CD14-positive monocyte (primary cell): ENCODE results near the gene EARS2. TPM values are rescaled to one million over a fixed set of nuclear protein-coding genes. Genes with fewer than 3 reads are reported as not detected.

Experiments used
- DNase-seq, 3 donors: peaks; one replicate each; pipeline ENCODE4 v3.0.0-alpha.2; 2011 to 2022
- H2AFZ ChIP-seq: 2 replicates; pipeline ENCODE4 v1.6.0; 2012; ENCODE audit warnings: mild to moderate bottlenecking, low read depth, low read length, inconsistent platforms; ENCODE audit not compliant: insufficient read depth, poor library complexity, severe bottlenecking
- H3K27ac ChIP-seq, 2 donors: 1 replicate in 1 of 2; 2 replicates in 1 of 2; pipeline ENCODE4 v1.5.1; 2012 to 2013; ENCODE audit warnings: low read length in 2 of 2, control low read depth in 1 of 2, inconsistent platforms in 1 of 2, low read depth in 1 of 2, mild to moderate bottlenecking in 1 of 2
- H3K27me3 ChIP-seq, 2 donors: one replicate each; pipeline versions ENCODE4 v1.6.0 to v1.6.1; 2011 to 2013; ENCODE audit warnings: low read length in 2 of 2; ENCODE audit not compliant: control insufficient read depth in 2 of 2, insufficient read depth in 2 of 2
- H3K36me3 ChIP-seq, 2 donors: replicated peaks in 1 of 2; 1 replicate in 1 of 2; 2 replicates in 1 of 2; pipeline versions ENCODE4 v1.5.1 to v1.6.1; 2012 to 2013; ENCODE audit warnings: low read length in 2 of 2, control low read depth in 1 of 2, inconsistent platforms in 1 of 2, mild to moderate bottlenecking in 1 of 2; ENCODE audit not compliant: insufficient read depth in 2 of 2, control insufficient read depth in 1 of 2
- H3K4me1 ChIP-seq, 2 donors: 1 replicate in 1 of 2; 2 replicates in 1 of 2; pipeline versions ENCODE4 v1.5.1 to v1.6.1; 2012 to 2013; ENCODE audit warnings: low read length in 2 of 2, control low read depth in 1 of 2, inconsistent platforms in 1 of 2, mild to moderate bottlenecking in 1 of 2, moderate library complexity in 1 of 2; ENCODE audit not compliant: insufficient read depth in 2 of 2, control insufficient read depth in 1 of 2
- H3K4me2 ChIP-seq: replicated peaks from 2 replicates; pipeline ENCODE3; 2012; ENCODE audit warnings: low read length, moderate library complexity, mild to moderate bottlenecking; ENCODE audit not compliant: poor library complexity, severe bottlenecking; ENCODE audit errors: extremely low read depth
- H3K4me3 ChIP-seq, 3 experiments: fragments of 200-600 bp in 1 of 3; sonication (generic) in 1 of 3; replicated peaks in 1 of 3; 1 replicate in 2 of 3; 2 replicates in 1 of 3; pipeline ENCODE4 v1.5.1; 2011 to 2013; ENCODE audit warnings: low read length in 3 of 3, mild to moderate bottlenecking in 3 of 3, control low read depth in 2 of 3, low read depth in 2 of 3, inconsistent platforms in 1 of 3, moderate library complexity in 1 of 3
- H3K79me2 ChIP-seq: 2 replicates; pipeline ENCODE4 v1.6.0; 2012; ENCODE audit warnings: mild to moderate bottlenecking, control low read depth, inconsistent platforms, low read length, moderate library complexity; ENCODE audit not compliant: insufficient read depth
- H3K9ac ChIP-seq: 2 replicates; pipeline ENCODE4 v1.6.0; 2017; ENCODE audit warnings: low read length, mild to moderate bottlenecking; ENCODE audit not compliant: insufficient read depth, poor library complexity, severe bottlenecking
- H3K9me3 ChIP-seq, 2 donors: replicated peaks in 1 of 2; 1 replicate in 1 of 2; 2 replicates in 1 of 2; pipeline versions ENCODE4 v1.5.1 to v1.6.1; 2012 to 2013; ENCODE audit warnings: low read length in 2 of 2, control low read depth in 1 of 2; ENCODE audit not compliant: control insufficient read depth in 1 of 2, insufficient read depth in 1 of 2
- H4K20me1 ChIP-seq: 2 replicates; pipeline ENCODE4 v1.6.0; 2012; ENCODE audit warnings: mild to moderate bottlenecking, low read length, control low read depth, moderate library complexity; ENCODE audit not compliant: insufficient read depth
- H3K27ac Mint-ChIP-seq, 7 donors: one replicate each; pipeline ENCODE4 v1.8.0; 2020; ENCODE audit warnings: mild to moderate bottlenecking in 7 of 7, mixed read lengths in 7 of 7, moderate library complexity in 6 of 7, inconsistent platforms in 2 of 7
- H3K27me3 Mint-ChIP-seq, 3 donors: one replicate each; pipeline ENCODE4 v1.8.0; 2021 to 2022; ENCODE audit warnings: low read depth in 3 of 3, mild to moderate bottlenecking in 3 of 3, mixed read lengths in 3 of 3, moderate library complexity in 3 of 3, inconsistent platforms in 1 of 3
- H3K36me3 Mint-ChIP-seq, 2 donors: one replicate each; pipeline ENCODE4 v1.8.0; 2020; ENCODE audit warnings: mixed read lengths in 2 of 2, inconsistent platforms in 1 of 2, mild to moderate bottlenecking in 1 of 2
- H3K4me1 Mint-ChIP-seq: one replicate; pipeline ENCODE4 v1.8.0; 2020; ENCODE audit warnings: mild to moderate bottlenecking, mixed read lengths
- H3K4me3 Mint-ChIP-seq, 2 donors: one replicate each; pipeline ENCODE4 v1.8.0; 2020; ENCODE audit warnings: mild to moderate bottlenecking in 2 of 2, mixed read lengths in 2 of 2, moderate library complexity in 1 of 2
- H3K9me3 Mint-ChIP-seq, 7 donors: one replicate each; pipeline ENCODE4 v1.8.0; 2020 to 2022; ENCODE audit warnings: mixed read lengths in 7 of 7, mild to moderate bottlenecking in 6 of 7, moderate library complexity in 6 of 7, inconsistent platforms in 2 of 7
- WGBS: methylation state at CpG from one replicate; pipeline ENCODE4 v1.1.5; 2013; ENCODE audit warnings: missing lambda C conversion rate; ENCODE audit not compliant: insufficient coverage; 5-methylcytosine and 5-hydroxymethylcytosine counted together
- intact Hi-C, 2 donors: fragments of 100-400 bp; cut with micrococcal nuclease; formaldehyde crosslinking; loops; one replicate each; pipeline versions ENCODE4 v1.15.0 to v1.15.1; 2023
- polyA plus RNA-seq, 3 donors: library from polyadenylated mRNA; depleted of rRNA in 1 of 3; unstranded in 2 of 3; stranded (reverse) in 1 of 3; fragments of 300-500 nt in 2 of 3; fragments of >200 nt in 1 of 3; fragmentation: Illumina TruSeq in 2 of 3; gene quantifications; 1 replicate in 2 of 3; 2 replicates in 1 of 3; pipeline ENCODE4 v1.2.3, GENCODE V29; 2012 to 2021
- TF ChIP-seq, protein P1 (sequence below): fragments of 200-600 bp; IDR thresholded peaks from one replicate; pipeline ENCODE4 v1.8.0; 2022; ENCODE audit warnings: antibody characterized with exemption, mild to moderate bottlenecking

Gene EARS2
- polyA plus RNA-seq, 3 donors, result 2.9 to 4.7 (median 4.2) TPM

DNA sequence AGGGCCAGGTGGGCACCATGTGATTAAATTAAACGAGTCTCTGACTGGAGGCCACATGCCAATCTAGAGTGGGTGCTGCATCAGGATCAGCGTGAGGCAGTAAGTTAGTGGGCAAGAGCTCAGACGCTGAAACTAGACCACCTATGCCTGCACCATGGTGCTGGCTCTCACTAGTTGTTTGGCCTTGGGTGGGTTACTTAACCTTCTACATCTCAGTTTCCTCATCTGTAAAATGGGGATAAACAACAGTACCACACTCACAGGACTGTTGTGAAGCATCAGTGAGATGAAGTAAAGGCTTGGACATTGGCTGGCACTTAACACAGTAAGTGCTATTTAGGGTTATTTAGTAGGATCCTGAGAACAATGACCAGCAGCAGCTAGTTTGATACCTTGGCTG, 33.0 kb upstream of the EARS2 start:
- DNase-seq, result no peak
- TF ChIP-seq, protein P1, sequence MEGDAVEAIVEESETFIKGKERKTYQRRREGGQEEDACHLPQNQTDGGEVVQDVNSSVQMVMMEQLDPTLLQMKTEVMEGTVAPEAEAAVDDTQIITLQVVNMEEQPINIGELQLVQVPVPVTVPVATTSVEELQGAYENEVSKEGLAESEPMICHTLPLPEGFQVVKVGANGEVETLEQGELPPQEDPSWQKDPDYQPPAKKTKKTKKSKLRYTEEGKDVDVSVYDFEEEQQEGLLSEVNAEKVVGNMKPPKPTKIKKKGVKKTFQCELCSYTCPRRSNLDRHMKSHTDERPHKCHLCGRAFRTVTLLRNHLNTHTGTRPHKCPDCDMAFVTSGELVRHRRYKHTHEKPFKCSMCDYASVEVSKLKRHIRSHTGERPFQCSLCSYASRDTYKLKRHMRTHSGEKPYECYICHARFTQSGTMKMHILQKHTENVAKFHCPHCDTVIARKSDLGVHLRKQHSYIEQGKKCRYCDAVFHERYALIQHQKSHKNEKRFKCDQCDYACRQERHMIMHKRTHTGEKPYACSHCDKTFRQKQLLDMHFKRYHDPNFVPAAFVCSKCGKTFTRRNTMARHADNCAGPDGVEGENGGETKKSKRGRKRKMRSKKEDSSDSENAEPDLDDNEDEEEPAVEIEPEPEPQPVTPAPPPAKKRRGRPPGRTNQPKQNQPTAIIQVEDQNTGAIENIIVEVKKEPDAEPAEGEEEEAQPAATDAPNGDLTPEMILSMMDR, result no peak
- intact Hi-C loops, result no loop called here
- H4K20me1 ChIP-seq, result peaks cover 61% of the 10 kb centered on the region
- H3K27me3 Mint-ChIP-seq, result no peaks in the 10 kb centered on the region
- no peak overlapping the region for H3K9ac ChIP-seq
- H3K36me3 ChIP-seq, result peaks cover 57 to 84% of the 10 kb centered on the region in 2 donors
- WGBS, result 100% methylated on average over 1 of the region's 3 CpGs
- peaks cover 60 to 80% of the 10 kb centered on the region in 2 donors for H3K36me3 Mint-ChIP-seq
- H3K79me2 ChIP-seq, result peaks cover 77% of the 10 kb centered on the region
- H3K4me2 ChIP-seq, result no peak overlapping the region
- H3K4me1 Mint-ChIP-seq, result peaks cover 6% of the 10 kb centered on the region
- H3K27ac Mint-ChIP-seq, result no peak overlapping the region
- no peaks in the 10 kb centered on the region for H3K27me3 ChIP-seq
- H3K4me1 ChIP-seq, result peaks cover 3 to 7% of the 10 kb centered on the region in 2 donors
- no peak overlapping the region for H3K4me3 ChIP-seq
- H2AFZ ChIP-seq, result no peak overlapping the region
- H3K4me3 Mint-ChIP-seq, result no peak overlapping the region
- no peaks in the 10 kb centered on the region for H3K9me3 ChIP-seq
- no peak overlapping the region for H3K27ac ChIP-seq
- H3K9me3 Mint-ChIP-seq, result no peaks in the 10 kb centered on the region

DNA sequence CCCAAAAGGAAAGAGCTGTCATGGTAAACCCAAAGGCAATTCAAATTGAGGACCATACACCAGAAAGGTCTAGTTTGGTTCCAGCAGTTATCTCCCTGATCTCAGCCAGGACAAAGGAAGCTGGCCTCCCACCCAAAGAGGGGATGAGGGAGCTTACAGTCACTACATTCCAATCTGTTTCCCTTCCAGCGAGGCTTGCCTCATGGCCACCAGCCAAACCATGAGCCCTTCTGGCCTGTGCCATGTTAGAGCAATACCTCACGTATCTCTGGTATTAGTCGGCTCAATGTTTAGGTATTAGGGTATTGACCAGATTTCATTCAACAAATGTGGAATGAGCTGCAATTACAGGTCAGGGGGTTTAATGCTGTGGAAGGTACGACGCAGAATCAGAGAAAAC, 30.6 kb upstream of the EARS2 start:
- Mint-ChIP-seq H3K36me3 (peaks cover 72 to 95% of the 10 kb centered on the region in 2 donors), H3K27me3 (no peaks in the 10 kb centered on the region), H3K4me3 (no peak overlapping the region), H3K9me3 (no peaks in the 10 kb centered on the region), H3K4me1 (no peaks in the 10 kb centered on the region), H3K27ac (peak overlapping the region in 1 of 7 donors; percentile 45)
- no peaks in the 10 kb centered on the region for H3K9me3 ChIP-seq
- peaks cover 48% of the 10 kb centered on the region for H4K20me1 ChIP-seq
- no peaks in the 10 kb centered on the region for H3K4me1 ChIP-seq
- intact Hi-C loops, result no loop called here
- no peak for DNase-seq
- H3K36me3 ChIP-seq, result peaks cover 62 to 86% of the 10 kb centered on the region in 2 donors
- H3K4me2 ChIP-seq, result no peak overlapping the region
- TF ChIP-seq, protein P1, result no peak
- no peak overlapping the region for H3K4me3 ChIP-seq
- 100% methylated on average over 2 of the region's 5 CpGs for WGBS
- H3K79me2 ChIP-seq, result peaks cover 55% of the 10 kb centered on the region
- no peaks in the 10 kb centered on the region for H3K27me3 ChIP-seq
- H2AFZ ChIP-seq, result no peak overlapping the region
- H3K9ac ChIP-seq, result no peak overlapping the region
- H3K27ac ChIP-seq, result no peak overlapping the region
